ENCODE data around the gene TNFRSF14.

The TNFRSF14 gene

GRCh38 chr1:2570332-2570731 lies 14.2 kb downstream of the TNFRSF14 start:
- DNase-seq, result no peak

- DNase-seq, result no peak
Measured at GRCh38 chr1:2571348-2571747, 15.2 kb downstream of the TNFRSF14 start.

- DNase-seq, result no peak
Measured at GRCh38 chr1:2573250-2573920, 17.2 kb downstream of the TNFRSF14 start.

- DNase-seq, result no peak
Measured at GRCh38 chr1:2574350-2574749, 18.2 kb downstream of the TNFRSF14 start.

GRCh38 chr1:2575801-2576663 lies 19.9 kb downstream of the TNFRSF14 start:
- DNase-seq, result no peak

- DNase-seq, result peak; percentile 52
Measured at GRCh38 chr1:2577565-2578075, 21.4 kb downstream of the TNFRSF14 start.

- DNase-seq, result no peak
Measured at GRCh38 chr1:2578758-2579118, 22.6 kb downstream of the TNFRSF14 start.

- DNase-seq, result no peak
Measured at GRCh38 chr1:2580691-2581090, 24.5 kb downstream of the TNFRSF14 start.

GRCh38 chr1:2582391-2582790 lies 26.2 kb downstream of the TNFRSF14 start:
- DNase-seq, result no peak

GRCh38 chr1:2583331-2583791 lies 27.2 kb downstream of the TNFRSF14 start:
- peak; percentile 33 for DNase-seq

GRCh38 chr1:2583871-2584351 lies 27.7 kb downstream of the TNFRSF14 start:
- no peak for DNase-seq

GRCh38 chr1:2584686-2585317 lies 28.6 kb downstream of the TNFRSF14 start:
- DNase-seq, result no peak

- peak; percentile 70 for DNase-seq
Measured at GRCh38 chr1:2585318-2586092, 29.3 kb downstream of the TNFRSF14 start.

GRCh38 chr1:2586154-2587070 lies 30.2 kb downstream of the TNFRSF14 start, which contains the start of gene PRXL2B:
Gene PRXL2B, plus strand, starts transcription at chr1:2586777. Its CDS starts 109 bp downstream, at chr1:2586886.
- DNase-seq, result peak; percentile 99

- peak; percentile 29 for DNase-seq
Measured at GRCh38 chr1:2587071-2587859, 31.1 kb downstream of the TNFRSF14 start.

- DNase-seq, result no peak
Measured at GRCh38 chr1:2587860-2588571, 31.8 kb downstream of the TNFRSF14 start.

GRCh38 chr1:2588661-2589430 lies 32.7 kb downstream of the TNFRSF14 start:
- DNase-seq, result no peak

- no peak for DNase-seq
Measured at GRCh38 chr1:2589431-2590232, 33.5 kb downstream of the TNFRSF14 start.
